A673 (cell line): ENCODE results near the gene APC. TPM values are rescaled to one million over a fixed set of nuclear protein-coding genes. Genes with fewer than 3 reads are reported as not detected.

Experiments
- BruUV-seq: library from RNA; stranded (reverse); fragments of 400-500 nt; replicated peaks from 2 replicates; lab custom pipeline; 2021; lab: Mats Ljungman, UMichigan
- CTCF ChIA-PET: fragments of 300-600 bp; sonication (Branson Sonifier 250); formaldehyde crosslinking; loops from one replicate; lab custom pipeline; 2022; ENCODE audit warnings: antibody characterized with exemption; lab: Charles Lee
- POLR2A ChIA-PET: fragments of 300-600 bp; sonication (Branson Sonifier 250); formaldehyde crosslinking; loops from one replicate; lab custom pipeline; 2022; ENCODE audit warnings: antibody characterized with exemption; ENCODE audit not compliant: low non-redundant PET; lab: Charles Lee
- DNase-seq: peaks from one replicate; pipeline ENCODE4 v3.0.0-alpha.2; 2015; ENCODE audit warnings: low spot score
- H3K27ac ChIP-seq: fragments of 200-600 bp; sonication (generic); 2 replicates; pipeline ENCODE4 v1.5.1; 2016; ENCODE audit warnings: mixed run types, low read depth, mild to moderate bottlenecking, mixed read lengths, antibody characterized with exemption, low read length; ENCODE audit not compliant: poor library complexity, severe bottlenecking
- H3K27me3 ChIP-seq: fragments of 200-600 bp; sonication (generic); replicated peaks from 2 replicates; pipeline ENCODE4 v1.6.1; 2017; ENCODE audit warnings: mixed run types, low read depth, mild to moderate bottlenecking, mixed read lengths, antibody characterized with exemption, low read length; ENCODE audit not compliant: insufficient read depth, poor library complexity
- H3K36me3 ChIP-seq: fragments of 200-600 bp; sonication (generic); 2 replicates; pipeline ENCODE4 v1.6.1; 2016; ENCODE audit warnings: mixed run types, mild to moderate bottlenecking, mixed read lengths, antibody characterized with exemption, low read length; ENCODE audit not compliant: insufficient read depth, poor library complexity, severe bottlenecking
- H3K4me1 ChIP-seq: fragments of 200-600 bp; sonication (generic); 2 replicates; pipeline ENCODE4 v1.6.1; 2017; ENCODE audit warnings: mixed run types, mild to moderate bottlenecking, mixed read lengths, antibody characterized with exemption, low read length; ENCODE audit not compliant: insufficient read depth, poor library complexity, severe bottlenecking
- H3K4me3 ChIP-seq: fragments of 200-600 bp; sonication (generic); 2 replicates; pipeline ENCODE4 v1.5.1; 2016; ENCODE audit warnings: low read depth, mixed run types, mild to moderate bottlenecking, mixed read lengths, low read length; ENCODE audit not compliant: poor library complexity, severe bottlenecking
- H3K9me3 ChIP-seq: fragments of 200-600 bp; sonication (generic); 2 replicates; pipeline ENCODE4 v1.6.1; 2016; ENCODE audit warnings: mixed run types, low read depth, mild to moderate bottlenecking, mixed read lengths, antibody characterized with exemption, low read length; ENCODE audit not compliant: poor library complexity, severe bottlenecking
- EZH2 ChIP-seq: fragments of 200-600 bp; sonication (generic); IDR thresholded peaks from 2 replicates; pipeline ENCODE4 v1.6.1; 2017; ENCODE audit warnings: borderline replicate concordance, low read depth, mild to moderate bottlenecking, mixed read lengths, antibody characterized with exemption, low read length; ENCODE audit not compliant: poor library complexity, severe bottlenecking
- intact Hi-C: fragments of 100-400 bp; cut with micrococcal nuclease; formaldehyde crosslinking; loops from one replicate; pipeline ENCODE4 v1.10.0; 2022; ENCODE audit not compliant: unreplicated experiment
- total RNA-seq: library from RNA; stranded (reverse); gene quantifications from 2 replicates; pipeline ENCODE4 v1.2.3, GENCODE V29; 2021
- TF ChIP-seq, protein P1 (sequence below): fragments of 300-800, 200-600 bp; sonication (generic); conservative IDR thresholded peaks from 2 replicates; pipeline ENCODE4 v1.5.1; 2017; ENCODE audit warnings: low read depth, mild to moderate bottlenecking, antibody characterized with exemption, low read length, moderate library complexity, mixed read lengths

APC gene
- total RNA-seq, 1 experiment from 2014 or later: 39.3 TPM

GRCh38 chr5:112743631-112744030, 5.9 kb downstream of the APC start:
- intact Hi-C loops: no loop called here
- no peak overlapping the region for H3K4me3 ChIP-seq
- H3K27me3 ChIP-seq: no peaks in the 10 kb centered on the region
- H3K27ac ChIP-seq: no peak overlapping the region
- TF ChIP-seq, protein P1, sequence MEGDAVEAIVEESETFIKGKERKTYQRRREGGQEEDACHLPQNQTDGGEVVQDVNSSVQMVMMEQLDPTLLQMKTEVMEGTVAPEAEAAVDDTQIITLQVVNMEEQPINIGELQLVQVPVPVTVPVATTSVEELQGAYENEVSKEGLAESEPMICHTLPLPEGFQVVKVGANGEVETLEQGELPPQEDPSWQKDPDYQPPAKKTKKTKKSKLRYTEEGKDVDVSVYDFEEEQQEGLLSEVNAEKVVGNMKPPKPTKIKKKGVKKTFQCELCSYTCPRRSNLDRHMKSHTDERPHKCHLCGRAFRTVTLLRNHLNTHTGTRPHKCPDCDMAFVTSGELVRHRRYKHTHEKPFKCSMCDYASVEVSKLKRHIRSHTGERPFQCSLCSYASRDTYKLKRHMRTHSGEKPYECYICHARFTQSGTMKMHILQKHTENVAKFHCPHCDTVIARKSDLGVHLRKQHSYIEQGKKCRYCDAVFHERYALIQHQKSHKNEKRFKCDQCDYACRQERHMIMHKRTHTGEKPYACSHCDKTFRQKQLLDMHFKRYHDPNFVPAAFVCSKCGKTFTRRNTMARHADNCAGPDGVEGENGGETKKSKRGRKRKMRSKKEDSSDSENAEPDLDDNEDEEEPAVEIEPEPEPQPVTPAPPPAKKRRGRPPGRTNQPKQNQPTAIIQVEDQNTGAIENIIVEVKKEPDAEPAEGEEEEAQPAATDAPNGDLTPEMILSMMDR: no peak
- TF ChIP-seq EZH2: no peak
- CTCF ChIA-PET: no interaction called here
- no TSS peak for BruUV-seq
- H3K4me1 ChIP-seq: peaks cover 7% of the 10 kb centered on the region
- H3K9me3 ChIP-seq: no peaks in the 10 kb centered on the region
- POLR2A ChIA-PET: no interaction called here
- DNase-seq: no peak
- H3K36me3 ChIP-seq: no peaks in the 10 kb centered on the region

- intact Hi-C loops: loop anchor here (2.0 to 10.0 kb wide), 2 partner anchors 56 to 548 kb away; no protein-coding TSS in a partner anchor
- POLR2A ChIA-PET: no interaction called here
- CTCF ChIA-PET: no interaction called here
- no peak for DNase-seq
- Histone ChIP-seq H3K27me3 (no peaks in the 10 kb centered on the region), H3K4me1 (peaks cover 4% of the 10 kb centered on the region), H3K27ac (no peak overlapping the region), H3K4me3 (no peak overlapping the region), H3K36me3 (no peaks in the 10 kb centered on the region), H3K9me3 (no peaks in the 10 kb centered on the region)
- no TSS peak for BruUV-seq
- TF ChIP-seq, protein P1: no peak
- no peak for TF ChIP-seq EZH2
Observed at GRCh38 chr5:112752335-112752734, 14.7 kb downstream of the APC start.

DNA sequence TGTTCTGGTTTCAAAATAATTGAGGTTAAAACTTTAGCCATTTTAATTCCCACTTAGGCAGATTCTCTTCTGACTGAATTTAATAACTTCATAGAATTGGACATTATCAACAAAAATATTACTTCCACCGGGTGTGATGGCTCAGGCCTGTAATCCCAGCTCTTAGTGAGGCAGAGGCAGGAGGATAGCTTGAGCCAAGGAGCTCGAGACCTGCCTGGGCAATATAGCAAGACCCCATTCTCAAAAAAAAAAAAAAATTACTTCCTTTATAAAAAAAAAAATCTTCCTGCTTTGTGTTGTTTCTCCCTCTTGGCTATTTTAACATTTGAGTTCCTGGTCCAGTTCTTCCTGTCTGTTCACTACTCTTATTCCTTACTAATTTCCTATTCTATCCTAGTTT, 18.0 kb downstream of the APC start:
- Histone ChIP-seq H3K9me3 (no peaks in the 10 kb centered on the region), H3K36me3 (no peaks in the 10 kb centered on the region), H3K4me3 (no peak overlapping the region), H3K4me1 (peaks cover 6% of the 10 kb centered on the region), H3K27me3 (no peaks in the 10 kb centered on the region), H3K27ac (no peak overlapping the region)
- no TSS peak for BruUV-seq
- POLR2A ChIA-PET: no interaction called here
- TF ChIP-seq, protein P1: no peak
- no peak for TF ChIP-seq EZH2
- DNase-seq: no peak
- intact Hi-C loops: loop anchor here (5.0 to 10.0 kb wide), 2 partner anchors 551 to 578 kb away; no protein-coding TSS in a partner anchor
- CTCF ChIA-PET: no interaction called here
